T-helper 2 cell treated with Interferon-gamma antibody and Interleukin-4, amounts not matched to agents 100 ng/mL and 5 ng/mL, for 36 hours (primary cell): ENCODE data around the gene SLC30A1. TPM values are rescaled to one million over a fixed set of nuclear protein-coding genes. Genes with fewer than 3 reads are reported as not detected.
"Not testable (repeated sequence)": the region's sequence is repeated elsewhere in the genome, so short reads cannot be mapped to it uniquely, and the experiment has no call there.

Source experiments
- intact Hi-C: fragments of 100-400 bp; cut with micrococcal nuclease; formaldehyde crosslinking; loops from one replicate; pipeline ENCODE4 v1.15.1; 2023
- total RNA-seq: library from RNA; stranded (reverse); gene quantifications from 2 replicates; pipeline ENCODE4 v1.2.3, GENCODE V29; 2022

SLC30A1 gene
- total RNA-seq, 1 donor from 2014 or later = 12.7 TPM

GRCh38 chr1:211551638-211552460, 27.1 kb downstream of the SLC30A1 start:
- intact Hi-C loops = no loop called here

- intact Hi-C loops = no loop called here
Observed at GRCh38 chr1:211549092-211549711, 29.8 kb downstream of the SLC30A1 start.

GRCh38 chr1:211548321-211549091, 30.5 kb downstream of the SLC30A1 start:
- intact Hi-C loops = no loop called here

GRCh38 chr1:211547710-211548109, 31.3 kb downstream of the SLC30A1 start:
- intact Hi-C loops = no loop called here

GRCh38 chr1:211546543-211546942, 32.4 kb downstream of the SLC30A1 start:
- intact Hi-C loops = no loop called here

GRCh38 chr1:211543025-211543424, 35.9 kb downstream of the SLC30A1 start:
- intact Hi-C loops = no loop called here

GRCh38 chr1:211541720-211542477, 37.1 kb downstream of the SLC30A1 start:
- intact Hi-C loops = no loop called here

GRCh38 chr1:211541278-211541677, 37.7 kb downstream of the SLC30A1 start:
- intact Hi-C loops = no loop called here

GRCh38 chr1:211540824-211541223, 38.1 kb downstream of the SLC30A1 start:
- intact Hi-C loops = not testable (repeated sequence)

GRCh38 chr1:211538287-211538686, 40.7 kb downstream of the SLC30A1 start:
- intact Hi-C loops = no loop called here

- intact Hi-C loops = no loop called here
Observed at GRCh38 chr1:211537253-211537652, 41.7 kb downstream of the SLC30A1 start.

GRCh38 chr1:211536606-211537005, 42.4 kb downstream of the SLC30A1 start:
- intact Hi-C loops = no loop called here

- intact Hi-C loops = no loop called here
Observed at GRCh38 chr1:211535346-211535745, 43.6 kb downstream of the SLC30A1 start.

- intact Hi-C loops = no loop called here
Observed at GRCh38 chr1:211534545-211535291, 44.2 kb downstream of the SLC30A1 start.

- intact Hi-C loops = no loop called here
Observed at GRCh38 chr1:211532088-211532444, 46.9 kb downstream of the SLC30A1 start.

- intact Hi-C loops = no loop called here
Observed at GRCh38 chr1:211531194-211532087, 47.5 kb downstream of the SLC30A1 start.

- intact Hi-C loops = no loop called here
Observed at GRCh38 chr1:211530102-211530501, 48.9 kb downstream of the SLC30A1 start.

- intact Hi-C loops = no loop called here
Observed at GRCh38 chr1:211529453-211529852, 49.5 kb downstream of the SLC30A1 start.

- intact Hi-C loops = no loop called here
Observed at GRCh38 chr1:211529011-211529410, 50.0 kb downstream of the SLC30A1 start.

GRCh38 chr1:211527888-211528287, 51.1 kb downstream of the SLC30A1 start:
- intact Hi-C loops = no loop called here
